CD4-positive, alpha-beta T cell treated with Interleukin-10 for 1 hour (primary cell): ENCODE measurements around the gene RPS6KA2.

Source experiments
- DNase-seq: peaks from one replicate; pipeline ENCODE4 v3.0.0-alpha.2; 2020

The RPS6KA2 gene

GRCh38 chr6:166476634-166477215 is 150.3 kb downstream of the RPS6KA2 start:
- no peak for DNase-seq

GRCh38 chr6:166476061-166476591 is 150.9 kb downstream of the RPS6KA2 start:
- no peak for DNase-seq

- no peak for DNase-seq
These were observed 152.1 kb downstream of the RPS6KA2 start for GRCh38 chr6:166474721-166475565.

- DNase-seq: no peak
These were observed 153.0 kb downstream of the RPS6KA2 start for GRCh38 chr6:166473886-166474571.

GRCh38 chr6:166472636-166473035 is 154.4 kb downstream of the RPS6KA2 start:
- DNase-seq: no peak

GRCh38 chr6:166471797-166472260 is 155.2 kb downstream of the RPS6KA2 start:
- DNase-seq: no peak

GRCh38 chr6:166470863-166471410 is 156.1 kb downstream of the RPS6KA2 start:
- no peak for DNase-seq

- no peak for DNase-seq
These were observed 156.8 kb downstream of the RPS6KA2 start for GRCh38 chr6:166470029-166470862.

- DNase-seq: no peak
These were observed 157.6 kb downstream of the RPS6KA2 start for GRCh38 chr6:166469426-166469961.

GRCh38 chr6:166467436-166468000 is 159.5 kb downstream of the RPS6KA2 start:
- DNase-seq: no peak

GRCh38 chr6:166466178-166467122 is 160.6 kb downstream of the RPS6KA2 start:
- DNase-seq: no peak

GRCh38 chr6:166465671-166466087 is 161.4 kb downstream of the RPS6KA2 start:
- no peak for DNase-seq

- DNase-seq: no peak
These were observed 162.1 kb downstream of the RPS6KA2 start for GRCh38 chr6:166465003-166465399.

GRCh38 chr6:166464068-166465002 is 162.7 kb downstream of the RPS6KA2 start:
- no peak for DNase-seq

- no peak for DNase-seq
These were observed 163.5 kb downstream of the RPS6KA2 start for GRCh38 chr6:166463359-166464067.

- DNase-seq: no peak
These were observed 164.5 kb downstream of the RPS6KA2 start for GRCh38 chr6:166462461-166463135.

- no peak for DNase-seq
These were observed 165.1 kb downstream of the RPS6KA2 start for GRCh38 chr6:166461821-166462460.
